ENCODE results near the gene KCNN3.

KCNN3 gene

GRCh38 chr1:154716614-154717527 lies 153.2 kb downstream of the KCNN3 start:
- peaks cover 17% of the 10 kb centered on the region for H3K27me3 Mint-ChIP-seq (ENCODE audit: low read depth)
- peaks cover 22% of the 10 kb centered on the region for H3K4me1 Mint-ChIP-seq (ENCODE audit: low read depth)
- H3K36me3 Mint-ChIP-seq (ENCODE audit: low read depth) = no peaks in the 10 kb centered on the region
- H3K27ac Mint-ChIP-seq = no peak overlapping the region
- no peaks in the 10 kb centered on the region for H3K9me3 Mint-ChIP-seq
- H3K4me3 Mint-ChIP-seq = no peak overlapping the region

- Mint-ChIP-seq H3K4me1 (ENCODE audit: low read depth) (peaks cover 24% of the 10 kb centered on the region), H3K4me3 (no peak overlapping the region), H3K36me3 (ENCODE audit: low read depth) (no peaks in the 10 kb centered on the region), H3K27me3 (ENCODE audit: low read depth) (peaks cover 20% of the 10 kb centered on the region), H3K9me3 (no peaks in the 10 kb centered on the region), H3K27ac (no peak overlapping the region)
These were observed 154.1 kb downstream of the KCNN3 start for GRCh38 chr1:154716011-154716410.

GRCh38 chr1:154715385-154715784 lies 154.7 kb downstream of the KCNN3 start:
- no peak overlapping the region for H3K27ac Mint-ChIP-seq
- H3K36me3 Mint-ChIP-seq (ENCODE audit: low read depth) = no peaks in the 10 kb centered on the region
- H3K4me1 Mint-ChIP-seq (ENCODE audit: low read depth) = peaks cover 20% of the 10 kb centered on the region
- no peak overlapping the region for H3K4me3 Mint-ChIP-seq
- H3K27me3 Mint-ChIP-seq (ENCODE audit: low read depth) = peaks cover 20% of the 10 kb centered on the region
- H3K9me3 Mint-ChIP-seq = no peaks in the 10 kb centered on the region

GRCh38 chr1:154714638-154715037 lies 155.4 kb downstream of the KCNN3 start:
- Mint-ChIP-seq H3K4me3 (no peak overlapping the region), H3K9me3 (no peaks in the 10 kb centered on the region), H3K36me3 (ENCODE audit: low read depth) (no peaks in the 10 kb centered on the region), H3K27me3 (ENCODE audit: low read depth) (peaks cover 20% of the 10 kb centered on the region), H3K27ac (no peak overlapping the region), H3K4me1 (ENCODE audit: low read depth) (peaks cover 13% of the 10 kb centered on the region)

GRCh38 chr1:154714052-154714623 lies 155.9 kb downstream of the KCNN3 start:
- peaks cover 8% of the 10 kb centered on the region for H3K4me1 Mint-ChIP-seq (ENCODE audit: low read depth)
- H3K9me3 Mint-ChIP-seq = no peaks in the 10 kb centered on the region
- H3K27ac Mint-ChIP-seq = no peak overlapping the region
- H3K36me3 Mint-ChIP-seq (ENCODE audit: low read depth) = no peaks in the 10 kb centered on the region
- no peak overlapping the region for H3K4me3 Mint-ChIP-seq
- peaks cover 20% of the 10 kb centered on the region for H3K27me3 Mint-ChIP-seq (ENCODE audit: low read depth)

GRCh38 chr1:154713005-154713404 lies 157.1 kb downstream of the KCNN3 start:
- Mint-ChIP-seq H3K36me3 (ENCODE audit: low read depth) (no peaks in the 10 kb centered on the region), H3K27me3 (ENCODE audit: low read depth) (peaks cover 21% of the 10 kb centered on the region), H3K4me3 (no peak overlapping the region), H3K27ac (no peak overlapping the region), H3K4me1 (ENCODE audit: low read depth) (peaks cover 5% of the 10 kb centered on the region), H3K9me3 (no peaks in the 10 kb centered on the region)

- peaks cover 23% of the 10 kb centered on the region for H3K27me3 Mint-ChIP-seq (ENCODE audit: low read depth)
- peaks cover 5% of the 10 kb centered on the region for H3K4me1 Mint-ChIP-seq (ENCODE audit: low read depth)
- H3K9me3 Mint-ChIP-seq = no peaks in the 10 kb centered on the region
- H3K36me3 Mint-ChIP-seq (ENCODE audit: low read depth) = no peaks in the 10 kb centered on the region
- H3K27ac Mint-ChIP-seq = no peak overlapping the region
- H3K4me3 Mint-ChIP-seq = no peak overlapping the region
These were observed 157.8 kb downstream of the KCNN3 start for GRCh38 chr1:154712166-154712810.

- H3K4me3 Mint-ChIP-seq = no peak overlapping the region
- no peak overlapping the region for H3K27ac Mint-ChIP-seq
- no peaks in the 10 kb centered on the region for H3K9me3 Mint-ChIP-seq
These were observed 158.7 kb downstream of the KCNN3 start for GRCh38 chr1:154711416-154711815.

GRCh38 chr1:154710106-154710505 lies 160.0 kb downstream of the KCNN3 start:
- no peak overlapping the region for H3K27ac Mint-ChIP-seq
- no peak overlapping the region for H3K4me3 Mint-ChIP-seq
- peaks cover 31% of the 10 kb centered on the region for H3K27me3 Mint-ChIP-seq (ENCODE audit: low read depth)
- H3K9me3 Mint-ChIP-seq = no peaks in the 10 kb centered on the region
- H3K36me3 Mint-ChIP-seq (ENCODE audit: low read depth) = no peaks in the 10 kb centered on the region
- peaks cover 3% of the 10 kb centered on the region for H3K4me1 Mint-ChIP-seq (ENCODE audit: low read depth)

More at GRCh38 chr1:154711416-154711815, 158.7 kb downstream of the KCNN3 start:
- H3K4me1 Mint-ChIP-seq (ENCODE audit: low read depth) = peaks cover 5% of the 10 kb centered on the region
- peaks cover 20% of the 10 kb centered on the region for H3K27me3 Mint-ChIP-seq (ENCODE audit: low read depth)
- no peaks in the 10 kb centered on the region for H3K36me3 Mint-ChIP-seq (ENCODE audit: low read depth)

- no peaks in the 10 kb centered on the region for H3K9me3 Mint-ChIP-seq
- no peak overlapping the region for H3K27ac Mint-ChIP-seq
- H3K4me1 Mint-ChIP-seq (ENCODE audit: low read depth) = peaks cover 2% of the 10 kb centered on the region
- no peak overlapping the region for H3K4me3 Mint-ChIP-seq
- no peaks in the 10 kb centered on the region for H3K36me3 Mint-ChIP-seq (ENCODE audit: low read depth)
- peaks cover 33% of the 10 kb centered on the region for H3K27me3 Mint-ChIP-seq (ENCODE audit: low read depth)
These were observed 162.1 kb downstream of the KCNN3 start for GRCh38 chr1:154707901-154708463.

GRCh38 chr1:154706851-154707250 lies 163.2 kb downstream of the KCNN3 start:
- H3K27ac Mint-ChIP-seq = no peak overlapping the region
- H3K9me3 Mint-ChIP-seq = no peaks in the 10 kb centered on the region
- H3K27me3 Mint-ChIP-seq (ENCODE audit: low read depth) = peaks cover 25% of the 10 kb centered on the region
- no peak overlapping the region for H3K4me3 Mint-ChIP-seq
- peaks cover 2% of the 10 kb centered on the region for H3K4me1 Mint-ChIP-seq (ENCODE audit: low read depth)
- no peaks in the 10 kb centered on the region for H3K36me3 Mint-ChIP-seq (ENCODE audit: low read depth)

- Mint-ChIP-seq H3K27ac (no peak overlapping the region), H3K4me1 (ENCODE audit: low read depth) (no peaks in the 10 kb centered on the region), H3K27me3 (ENCODE audit: low read depth) (peaks cover 22% of the 10 kb centered on the region), H3K4me3 (no peak overlapping the region), H3K36me3 (ENCODE audit: low read depth) (no peaks in the 10 kb centered on the region), H3K9me3 (no peaks in the 10 kb centered on the region)
These were observed 164.5 kb downstream of the KCNN3 start for GRCh38 chr1:154705544-154705943.

- Mint-ChIP-seq H3K36me3 (ENCODE audit: low read depth) (no peaks in the 10 kb centered on the region), H3K27me3 (ENCODE audit: low read depth) (peaks cover 22% of the 10 kb centered on the region), H3K4me3 (no peak overlapping the region), H3K4me1 (ENCODE audit: low read depth) (peaks cover 3% of the 10 kb centered on the region), H3K27ac (no peak overlapping the region), H3K9me3 (no peaks in the 10 kb centered on the region)
These were observed 166.9 kb downstream of the KCNN3 start for GRCh38 chr1:154703170-154703569.

GRCh38 chr1:154698320-154699096 lies 171.6 kb downstream of the KCNN3 start:
- Mint-ChIP-seq H3K27ac (no peak overlapping the region), H3K4me1 (ENCODE audit: low read depth) (peaks cover 3% of the 10 kb centered on the region), H3K4me3 (no peak overlapping the region), H3K9me3 (no peaks in the 10 kb centered on the region), H3K36me3 (ENCODE audit: low read depth) (no peaks in the 10 kb centered on the region), H3K27me3 (ENCODE audit: low read depth) (peaks cover 8% of the 10 kb centered on the region)
